KOPT-K1 (cell line): Measurements from ENCODE around the gene SOX2.

Experiments
- H3K27ac ChIP-seq: fragments of 200-600 bp; sonication (generic); 2 replicates; pipeline ENCODE4 v1.5.1; 2016; ENCODE audit warnings: antibody characterized with exemption, mild to moderate bottlenecking, low read depth, low read length; ENCODE audit not compliant: poor library complexity, severe bottlenecking
- H3K36me3 ChIP-seq: fragments of 200-600 bp; sonication (generic); 2 replicates; pipeline ENCODE4 v1.5.1; 2017; ENCODE audit warnings: antibody characterized with exemption, mild to moderate bottlenecking, low read length, moderate library complexity; ENCODE audit not compliant: insufficient read depth
- H3K9me3 ChIP-seq: fragments of 200-600 bp; sonication (generic); 2 replicates; pipeline ENCODE4 v1.5.1; 2017; ENCODE audit warnings: antibody characterized with exemption, low read length, mild to moderate bottlenecking; ENCODE audit not compliant: insufficient read depth, poor library complexity, severe bottlenecking

Gene SOX2

GRCh38 chr3:181711325-181712135, at the start of gene SOX2:
TSS of gene SOX2 (plus strand) at chr3:181711925. CDS start at chr3:181712361, 436 bp downstream.
- H3K36me3 ChIP-seq, result no peaks in the 10 kb centered on the region
- H3K9me3 ChIP-seq, result no peaks in the 10 kb centered on the region
- no peak within 1 kb of the TSS for H3K27ac ChIP-seq

DNA sequence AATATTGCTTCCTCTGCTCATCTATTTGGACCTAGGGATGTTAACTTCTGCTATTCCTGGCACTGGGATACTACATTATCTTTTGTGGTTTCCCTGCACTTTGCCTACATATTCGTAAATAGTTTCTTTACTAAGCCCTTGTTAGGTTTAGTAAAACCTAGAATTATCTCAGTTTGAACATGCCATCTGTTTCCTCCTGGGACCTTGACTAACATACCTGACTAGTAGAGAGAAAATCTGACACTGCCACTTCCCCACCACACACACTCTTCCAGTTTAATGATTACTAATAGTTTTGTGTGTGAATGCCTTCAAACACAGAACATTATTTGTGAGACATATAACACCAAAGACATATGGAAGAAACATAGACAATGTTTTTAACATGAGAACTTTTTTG, 28.2 kb upstream of the SOX2 start:
- H3K9me3 ChIP-seq, result no peaks in the 10 kb centered on the region
- no peak overlapping the region for H3K27ac ChIP-seq
- H3K36me3 ChIP-seq, result no peaks in the 10 kb centered on the region

- no peak overlapping the region for H3K27ac ChIP-seq
- H3K9me3 ChIP-seq, result no peaks in the 10 kb centered on the region
- H3K36me3 ChIP-seq, result no peaks in the 10 kb centered on the region
These were observed 24.5 kb upstream of the SOX2 start for GRCh38 chr3:181687190-181687589.

DNA sequence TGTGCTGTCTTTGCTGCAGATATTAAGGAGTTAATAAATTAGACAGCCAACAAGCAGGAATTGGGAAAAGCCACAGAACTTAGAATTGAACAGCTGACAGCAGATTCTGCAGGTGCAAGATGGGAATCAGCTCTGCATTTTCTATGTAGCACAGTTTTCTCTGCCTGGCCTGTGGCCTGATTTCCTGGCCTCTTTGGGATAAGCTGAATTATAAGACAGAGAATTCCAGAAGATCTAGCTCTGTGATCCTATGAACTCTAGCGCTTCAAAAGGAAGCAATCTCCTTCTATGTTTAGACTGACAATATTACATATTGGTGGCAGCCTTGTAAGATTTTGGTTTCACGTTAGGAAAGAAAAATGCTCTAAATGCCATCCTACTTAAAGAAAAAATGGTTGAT, 24.0 kb upstream of the SOX2 start:
- Histone ChIP-seq H3K36me3 (no peaks in the 10 kb centered on the region), H3K27ac (no peak overlapping the region)

DNA sequence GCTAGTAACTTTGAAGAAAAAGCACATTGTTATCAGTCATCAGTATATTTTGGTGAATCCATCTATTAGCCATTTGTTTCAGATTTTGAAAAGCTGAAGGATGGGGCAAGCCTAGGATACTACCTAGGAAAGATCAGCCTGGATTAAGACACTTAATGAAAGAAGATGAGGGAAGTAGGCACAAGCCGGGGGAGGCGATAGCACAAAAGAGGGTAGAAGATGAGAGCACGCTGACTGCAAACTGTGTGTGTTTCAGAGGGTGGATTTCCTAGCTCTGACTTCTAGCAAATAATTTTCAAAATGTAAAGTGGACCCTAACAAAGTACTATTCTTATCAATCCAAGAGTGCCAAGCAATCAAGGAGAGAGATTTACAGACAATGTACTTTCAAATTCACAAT, 22.2 kb upstream of the SOX2 start:
- Histone ChIP-seq H3K9me3 (no peaks in the 10 kb centered on the region), H3K36me3 (no peaks in the 10 kb centered on the region), H3K27ac (no peak overlapping the region)

More for the DNA sequence above, 24.0 kb upstream of the SOX2 start:
- no peaks in the 10 kb centered on the region for H3K9me3 ChIP-seq

- no peaks in the 10 kb centered on the region for H3K9me3 ChIP-seq
- no peak overlapping the region for H3K27ac ChIP-seq
- H3K36me3 ChIP-seq, result no peaks in the 10 kb centered on the region
These were observed 21.0 kb upstream of the SOX2 start for GRCh38 chr3:181690769-181691168.

- Histone ChIP-seq H3K9me3 (no peaks in the 10 kb centered on the region), H3K27ac (no peak overlapping the region), H3K36me3 (no peaks in the 10 kb centered on the region)
These were observed 19.8 kb upstream of the SOX2 start for GRCh38 chr3:181691901-181692300.

- no peaks in the 10 kb centered on the region for H3K9me3 ChIP-seq
- H3K36me3 ChIP-seq, result no peaks in the 10 kb centered on the region
- H3K27ac ChIP-seq, result no peak overlapping the region
These were observed 19.2 kb upstream of the SOX2 start for GRCh38 chr3:181692311-181693145.

- Histone ChIP-seq H3K27ac (no peak overlapping the region), H3K36me3 (no peaks in the 10 kb centered on the region), H3K9me3 (no peaks in the 10 kb centered on the region)
These were observed 18.4 kb upstream of the SOX2 start for GRCh38 chr3:181693280-181693679.

DNA sequence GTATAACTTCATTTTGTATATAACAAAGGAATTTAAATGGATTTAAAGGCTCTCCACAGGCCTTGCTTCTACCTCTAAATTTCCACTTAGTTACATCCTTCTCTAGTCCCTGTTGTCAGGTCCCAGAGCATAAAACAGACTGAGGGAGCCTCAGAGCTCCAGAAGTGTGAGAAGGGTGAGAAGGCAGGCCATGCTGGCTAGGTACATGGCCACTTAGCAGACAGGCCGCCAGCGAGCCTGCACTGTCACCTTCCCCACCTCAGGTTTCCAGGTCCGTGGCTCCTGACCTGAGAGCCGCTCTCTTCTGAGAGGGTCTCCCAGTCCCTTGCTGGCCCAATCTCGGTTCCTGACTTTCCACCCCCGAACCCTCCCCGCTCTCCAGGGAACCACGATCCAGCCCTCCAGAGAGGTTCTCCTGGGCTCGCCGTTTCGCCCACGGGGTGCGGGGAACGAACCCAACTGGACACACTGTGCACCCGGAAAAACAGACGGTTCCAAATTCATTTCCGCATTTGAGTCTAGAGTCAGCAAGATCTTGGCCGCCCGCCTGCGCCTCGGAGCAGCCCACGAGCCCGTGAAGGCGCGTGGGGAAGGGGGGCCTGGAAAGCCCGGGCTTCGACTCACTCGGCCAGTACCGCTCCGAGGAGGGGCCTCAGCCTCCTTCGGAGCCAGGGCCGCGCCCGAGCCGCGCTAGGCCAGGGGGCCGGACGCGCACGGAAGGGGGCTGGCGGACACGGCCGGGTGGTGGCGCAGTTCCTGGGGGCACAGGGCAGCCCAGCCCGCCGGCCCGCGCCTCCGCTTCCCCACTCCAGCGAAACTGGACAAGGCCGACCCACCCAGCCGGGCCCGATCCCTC, 16.7 kb upstream of the SOX2 start:
- H3K36me3 ChIP-seq, result no peaks in the 10 kb centered on the region
- no peaks in the 10 kb centered on the region for H3K9me3 ChIP-seq
- no peak overlapping the region for H3K27ac ChIP-seq

DNA sequence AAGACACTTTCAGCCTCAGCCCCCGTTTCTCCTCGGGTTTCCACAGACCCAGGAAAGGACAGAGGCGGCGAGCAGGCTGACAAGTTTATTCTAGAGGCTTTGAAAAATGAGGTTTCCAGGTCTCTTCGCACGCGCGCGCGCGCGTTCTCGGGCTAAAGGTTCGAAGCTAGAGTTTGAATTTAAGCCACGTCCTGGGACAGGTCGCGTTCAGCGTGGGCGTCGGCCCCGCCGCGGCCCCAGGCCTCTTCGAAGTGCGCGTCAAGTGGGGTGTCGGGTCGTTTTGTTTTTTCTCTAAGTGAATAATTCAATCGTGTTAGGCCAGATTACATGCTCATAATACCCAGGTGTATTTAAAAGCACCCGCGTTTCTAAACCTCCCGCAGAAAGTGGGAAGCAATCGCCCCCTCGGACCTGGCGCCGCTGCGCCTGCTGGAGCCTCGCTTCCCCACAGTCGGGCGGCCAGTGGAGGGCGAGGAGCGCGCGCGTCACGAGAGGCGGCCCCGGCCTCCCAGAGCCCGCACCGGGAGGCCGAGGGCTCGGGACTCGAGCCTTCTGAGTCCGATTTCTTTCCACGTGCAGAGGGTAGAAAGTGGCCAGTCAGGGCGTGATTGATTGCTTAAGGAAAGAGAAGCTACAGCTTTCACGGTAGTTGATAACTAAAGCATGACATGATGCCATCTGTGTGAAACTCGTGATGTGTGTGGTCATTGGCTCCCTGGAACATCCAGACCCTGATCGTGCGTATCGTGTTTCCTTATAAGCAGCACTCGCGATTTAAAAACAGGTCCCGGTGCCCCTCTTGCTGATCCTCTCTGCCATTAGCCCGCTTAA, 15.8 kb upstream of the SOX2 start:
- Histone ChIP-seq H3K27ac (no peak overlapping the region), H3K36me3 (no peaks in the 10 kb centered on the region), H3K9me3 (no peaks in the 10 kb centered on the region)

DNA sequence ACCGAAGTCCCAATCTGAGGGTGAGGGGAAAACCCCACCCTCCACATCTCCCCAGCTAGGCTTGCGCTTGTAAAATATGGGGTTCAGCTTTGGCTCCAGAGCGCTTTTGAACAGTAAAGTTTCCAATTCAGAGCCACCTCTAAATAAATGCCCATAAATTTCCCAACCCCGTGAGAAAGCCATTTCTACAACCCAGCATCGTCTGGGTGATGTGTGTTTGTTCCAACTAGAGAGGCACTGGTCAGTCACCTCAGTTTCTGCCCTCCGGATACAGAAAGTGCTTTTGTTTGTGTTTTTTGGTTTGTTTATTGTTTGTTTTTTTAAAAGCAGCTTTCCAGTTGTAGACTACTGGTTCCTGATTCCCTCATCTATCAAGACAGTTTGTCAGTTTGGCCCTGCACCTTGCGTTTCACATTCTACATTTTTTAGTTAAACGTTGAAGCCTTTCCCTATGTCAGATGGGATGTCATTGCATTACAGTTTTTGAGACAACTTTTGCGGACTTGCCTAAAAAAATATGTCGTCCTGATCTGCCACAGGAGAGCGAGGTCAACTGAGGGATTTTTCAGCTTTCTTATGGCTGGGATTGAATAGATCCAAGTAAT, 15.0 kb upstream of the SOX2 start:
- H3K36me3 ChIP-seq, result no peaks in the 10 kb centered on the region
- no peak overlapping the region for H3K27ac ChIP-seq
- H3K9me3 ChIP-seq, result no peaks in the 10 kb centered on the region

GRCh38 chr3:181698263-181698954, 13.3 kb upstream of the SOX2 start:
- Histone ChIP-seq H3K36me3 (no peaks in the 10 kb centered on the region), H3K9me3 (no peaks in the 10 kb centered on the region), H3K27ac (no peak overlapping the region)
